Heart left ventricle (tissue), 13 donors: Measurements from ENCODE around the gene NFIA.

Experiments used
- POLR2A ChIP-seq, 2 donors: fragments of 450-650 bp; IDR thresholded peaks; one replicate each; pipeline ENCODE4 v1.6.1; 2017; ENCODE audit warnings: antibody characterized with exemption in 2 of 2, mild to moderate bottlenecking in 2 of 2, moderate library complexity in 2 of 2
- TF ChIP-seq, protein P1 (sequence below), 12 donors: fragments of 200-600 bp; sonication (generic) in 4 of 12; IDR thresholded peaks; one replicate each; pipeline versions ENCODE4 v1.5.0 to v1.8.0; 2018 to 2022; ENCODE audit warnings: antibody characterized with exemption in 12 of 12, mild to moderate bottlenecking in 5 of 12
- donor health status: ischemic (EF 13 %, LVEDD 7.1; RV severe dilation, severe dysfunction).
- donor health status: DM: no; HTN: yes; CAD: no.
- donor health status: DM: no; HTN: no; CAD: no.
- donor health status: ischemic (EF 25% LVEDD 6.9; RV normal size, moderate dysfunction).
- donor health status: ischemic (EF 25% LVEDD 5.7; RV mildly dilated, moderate dysfunction).
- donor health status: ischemic (EF 35%, LVEDD 5.7; RV mildly dilated, moderate dysfunction).
- donor health status: nonischemic (EF 11% LVEDD 7.7; RV severe dilation, severe dysfunction).
- donor health status: DM: yes; HTN: yes; CAD: no.
- donor health status: PGD.
- donor health status: ischemic (EF 29% LVEDD 5.4; RV normal size, mild dysfunction).
- donor health status: nonischemic (EF 23%, LVEDD 6.1; RV moderate dilation, normal function).

DNA sequence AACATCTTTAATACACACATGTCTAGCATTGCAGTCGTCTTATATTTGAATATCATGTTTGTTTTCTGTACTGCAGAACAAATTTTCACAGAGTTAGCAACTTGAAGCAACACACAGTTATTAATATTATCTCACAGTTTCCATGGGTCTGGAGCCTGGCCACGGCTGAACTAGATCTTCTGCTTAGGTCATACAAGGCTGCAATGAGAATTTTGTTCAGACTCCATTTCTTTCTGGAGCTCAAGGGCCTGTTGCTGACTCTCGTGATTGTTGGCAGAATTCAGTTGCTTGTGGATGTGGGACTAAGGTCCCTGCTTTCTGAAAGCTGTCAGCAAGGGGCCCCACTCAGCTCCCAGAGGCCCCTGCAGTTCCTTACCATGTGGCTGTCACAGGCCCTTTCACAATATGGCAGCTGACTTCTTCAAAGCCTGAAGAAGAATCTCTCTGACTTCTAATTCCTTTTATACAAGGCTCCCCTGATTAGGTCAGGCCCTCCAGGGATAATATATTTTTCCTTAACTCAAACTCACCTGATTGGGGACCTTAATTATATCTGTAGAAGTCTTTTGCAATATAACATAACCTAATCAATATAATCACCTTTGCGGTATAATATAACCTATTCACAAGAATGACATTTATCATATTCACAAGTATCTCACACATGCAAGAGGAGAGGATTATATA lies 296.3 kb downstream of the NFIA start:
- TF ChIP-seq, protein P1, sequence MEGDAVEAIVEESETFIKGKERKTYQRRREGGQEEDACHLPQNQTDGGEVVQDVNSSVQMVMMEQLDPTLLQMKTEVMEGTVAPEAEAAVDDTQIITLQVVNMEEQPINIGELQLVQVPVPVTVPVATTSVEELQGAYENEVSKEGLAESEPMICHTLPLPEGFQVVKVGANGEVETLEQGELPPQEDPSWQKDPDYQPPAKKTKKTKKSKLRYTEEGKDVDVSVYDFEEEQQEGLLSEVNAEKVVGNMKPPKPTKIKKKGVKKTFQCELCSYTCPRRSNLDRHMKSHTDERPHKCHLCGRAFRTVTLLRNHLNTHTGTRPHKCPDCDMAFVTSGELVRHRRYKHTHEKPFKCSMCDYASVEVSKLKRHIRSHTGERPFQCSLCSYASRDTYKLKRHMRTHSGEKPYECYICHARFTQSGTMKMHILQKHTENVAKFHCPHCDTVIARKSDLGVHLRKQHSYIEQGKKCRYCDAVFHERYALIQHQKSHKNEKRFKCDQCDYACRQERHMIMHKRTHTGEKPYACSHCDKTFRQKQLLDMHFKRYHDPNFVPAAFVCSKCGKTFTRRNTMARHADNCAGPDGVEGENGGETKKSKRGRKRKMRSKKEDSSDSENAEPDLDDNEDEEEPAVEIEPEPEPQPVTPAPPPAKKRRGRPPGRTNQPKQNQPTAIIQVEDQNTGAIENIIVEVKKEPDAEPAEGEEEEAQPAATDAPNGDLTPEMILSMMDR (IDR thresholded peaks at IDR 0.05) = no peak
- no peak for TF ChIP-seq POLR2A (IDR thresholded peaks at IDR 0.05)
